Neural crest cell (in vitro differentiated cells): ENCODE measurements around the gene C1orf35. TPM values are rescaled to one million over a fixed set of nuclear protein-coding genes. Genes with fewer than 3 reads are reported as not detected.

ENCODE experiments used
- DNase-seq: peaks from one replicate; pipeline ENCODE4 v3.0.0; 2021; ENCODE audit warnings: low read depth, mixed read lengths, low spot score
- H3K27ac Mint-ChIP-seq: one replicate; pipeline ENCODE4 v1.8.0; 2021; ENCODE audit warnings: mild to moderate bottlenecking, mixed read lengths; ENCODE audit not compliant: unreplicated experiment
- H3K27me3 Mint-ChIP-seq: 2 replicates; pipeline ENCODE4 v1.8.0; 2021; ENCODE audit warnings: low read depth, mild to moderate bottlenecking, mixed read lengths
- H3K36me3 Mint-ChIP-seq: 2 replicates; pipeline ENCODE4 v1.8.0; 2021; ENCODE audit warnings: low read depth, mild to moderate bottlenecking, mixed read lengths
- H3K4me1 Mint-ChIP-seq: 2 replicates; pipeline ENCODE4 v1.8.0; 2021; ENCODE audit warnings: mixed read lengths
- H3K4me3 Mint-ChIP-seq: one replicate; pipeline ENCODE4 v1.8.0; 2021; ENCODE audit warnings: mild to moderate bottlenecking, mixed read lengths
- H3K9me3 Mint-ChIP-seq: 2 replicates; pipeline ENCODE4 v1.8.0; 2021; ENCODE audit warnings: mixed read lengths
- CTCF ChIP-seq: fragments of 200-600 bp; sonication (generic); conservative IDR thresholded peaks from 2 replicates; pipeline ENCODE4 v1.5.0; 2021; ENCODE audit warnings: antibody characterized with exemption, mild to moderate bottlenecking
- total RNA-seq: library from RNA; stranded (reverse); gene quantifications from 2 replicates; pipeline ENCODE4 v1.2.1, GENCODE V29; 2021

Gene C1orf35
- total RNA-seq, 1 donor from 2014 or later, result 29.7 TPM

DNA sequence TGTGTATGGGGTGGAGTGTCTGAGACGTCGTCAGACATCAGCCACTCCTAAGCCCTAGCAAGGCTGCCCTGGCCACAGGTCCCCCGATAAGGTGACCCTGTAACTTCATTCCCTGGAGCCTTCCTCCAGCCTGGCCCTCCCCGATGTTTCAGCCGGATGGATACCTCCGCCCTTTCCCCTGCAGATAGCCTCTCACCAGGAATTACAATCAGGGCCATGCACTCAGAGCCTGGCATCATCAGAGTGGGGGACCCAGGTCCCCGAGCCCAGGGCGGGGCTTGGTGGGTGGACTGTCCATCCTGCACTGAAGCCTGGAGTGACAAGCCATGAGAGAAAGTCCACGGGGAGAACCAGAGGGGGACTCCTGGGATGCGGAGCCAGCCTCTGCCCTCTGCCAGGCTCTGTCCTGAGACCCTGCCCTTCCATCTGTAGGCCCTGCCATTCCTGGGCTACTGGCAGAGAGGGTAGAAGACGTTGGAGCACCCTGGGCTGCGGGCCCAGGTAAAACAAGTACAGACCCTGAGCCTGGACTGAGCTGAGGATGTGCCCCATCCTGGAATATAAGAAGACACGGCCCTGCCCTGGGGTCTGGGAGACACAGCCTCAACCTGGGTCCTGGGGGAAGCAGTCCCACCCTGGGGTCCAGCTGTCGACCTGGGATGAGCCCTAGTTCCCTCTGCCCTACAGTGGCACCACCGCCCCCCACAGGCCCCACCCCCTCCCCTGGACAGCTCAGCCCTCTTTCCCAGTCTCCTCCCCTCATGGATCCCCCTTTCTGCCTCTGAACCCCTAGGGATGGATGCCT, 37.4 kb downstream of the C1orf35 start:
- H3K36me3 Mint-ChIP-seq, result no peaks in the 10 kb centered on the region
- no peak overlapping the region for H3K4me3 Mint-ChIP-seq
- peaks cover 4% of the 10 kb centered on the region for H3K4me1 Mint-ChIP-seq
- H3K27me3 Mint-ChIP-seq, result peaks cover 63% of the 10 kb centered on the region
- DNase-seq, result no peak
- no peak for TF ChIP-seq CTCF
- H3K27ac Mint-ChIP-seq, result no peak overlapping the region
- H3K9me3 Mint-ChIP-seq, result no peaks in the 10 kb centered on the region

DNA sequence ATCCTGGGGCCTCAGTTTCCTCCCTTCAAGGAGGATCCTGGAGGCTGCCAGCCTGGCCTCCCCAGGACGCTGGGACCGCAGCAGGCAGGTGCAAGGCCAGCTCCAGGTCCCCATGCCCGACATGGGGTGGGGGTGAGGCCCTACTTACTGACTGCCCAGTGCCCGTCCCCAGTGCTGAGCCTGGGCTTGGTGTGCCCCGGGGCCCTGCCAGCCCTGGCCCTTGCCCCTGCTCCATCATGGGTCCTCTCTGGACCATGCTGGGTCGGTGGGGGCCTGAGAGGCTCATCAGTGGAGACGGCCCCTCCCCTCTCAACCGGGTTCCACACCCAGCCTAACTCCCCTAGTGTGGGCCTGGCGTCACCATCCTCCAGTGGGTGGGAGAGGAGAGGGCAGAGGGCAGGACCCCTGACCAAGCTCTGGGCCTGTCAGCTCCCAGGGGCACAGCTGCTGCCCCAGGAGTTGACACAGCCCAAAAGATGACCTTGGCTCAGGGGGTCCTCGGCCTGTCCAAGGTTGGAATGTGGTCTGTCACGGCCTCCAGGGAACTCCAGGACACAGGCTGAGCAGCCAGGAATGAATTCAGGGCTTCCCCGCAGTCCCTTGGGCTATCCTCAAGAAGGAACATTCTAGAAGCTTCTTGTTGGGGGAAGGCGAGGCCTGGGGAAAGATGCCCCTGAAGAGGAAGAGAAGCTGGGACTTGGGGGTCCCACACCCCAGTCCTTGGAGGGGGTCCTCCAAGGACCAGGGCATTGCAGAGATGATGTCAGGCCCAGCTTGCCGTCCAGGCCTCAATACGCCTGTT, 38.2 kb downstream of the C1orf35 start:
- no peak for DNase-seq
- Mint-ChIP-seq H3K4me3 (no peak overlapping the region), H3K27me3 (peaks cover 64% of the 10 kb centered on the region), H3K9me3 (no peaks in the 10 kb centered on the region), H3K36me3 (no peaks in the 10 kb centered on the region), H3K4me1 (peaks cover 4% of the 10 kb centered on the region), H3K27ac (no peak overlapping the region)
- TF ChIP-seq CTCF, result no peak

DNA sequence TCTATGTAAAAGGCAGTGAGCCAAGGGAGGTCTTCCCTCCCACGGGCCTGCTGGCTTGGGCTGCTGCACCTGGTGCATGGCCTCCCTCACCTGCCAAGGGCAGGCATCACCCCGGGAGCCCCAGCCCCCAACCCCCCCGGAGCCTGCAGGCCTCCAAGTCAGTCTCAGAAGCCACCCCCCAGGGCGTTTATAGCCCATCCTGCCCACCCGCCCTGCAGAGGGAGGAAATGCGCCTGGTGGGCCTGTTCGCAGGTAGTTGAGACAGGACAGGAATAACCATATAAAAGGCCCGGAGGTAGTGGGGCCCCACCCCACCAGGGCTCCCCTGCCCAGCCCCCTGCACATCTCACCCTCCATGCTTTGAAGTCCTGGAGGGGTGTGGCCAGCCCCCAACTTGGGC, 38.8 kb downstream of the C1orf35 start:
- no peak for DNase-seq
- H3K36me3 Mint-ChIP-seq, result no peaks in the 10 kb centered on the region
- no peak for TF ChIP-seq CTCF
- no peak overlapping the region for H3K27ac Mint-ChIP-seq
- H3K27me3 Mint-ChIP-seq, result peaks cover 66% of the 10 kb centered on the region
- H3K4me1 Mint-ChIP-seq, result peaks cover 4% of the 10 kb centered on the region
- H3K4me3 Mint-ChIP-seq, result no peak overlapping the region
- H3K9me3 Mint-ChIP-seq, result no peaks in the 10 kb centered on the region

- H3K27ac Mint-ChIP-seq, result no peak overlapping the region
- no peak for TF ChIP-seq CTCF
- H3K4me3 Mint-ChIP-seq, result no peak overlapping the region
- peaks cover 4% of the 10 kb centered on the region for H3K4me1 Mint-ChIP-seq
- DNase-seq, result no peak
- no peaks in the 10 kb centered on the region for H3K36me3 Mint-ChIP-seq
- H3K9me3 Mint-ChIP-seq, result no peaks in the 10 kb centered on the region
- peaks cover 69% of the 10 kb centered on the region for H3K27me3 Mint-ChIP-seq
Observed at GRCh38 chr1:228063251-228064191, 39.6 kb downstream of the C1orf35 start.

- TF ChIP-seq CTCF, result no peak
- Mint-ChIP-seq H3K36me3 (no peaks in the 10 kb centered on the region), H3K9me3 (no peaks in the 10 kb centered on the region), H3K27me3 (peaks cover 71% of the 10 kb centered on the region), H3K4me3 (no peak overlapping the region), H3K4me1 (peaks cover 4% of the 10 kb centered on the region), H3K27ac (no peak overlapping the region)
- DNase-seq, result no peak
Observed at GRCh38 chr1:228062812-228063211, 40.3 kb downstream of the C1orf35 start.
